IMR-90 (cell line): ENCODE measurements around the gene HDAC7. TPM values are rescaled to one million over a fixed set of nuclear protein-coding genes. Genes with fewer than 3 reads are reported as not detected.

Experiments used
- ATAC-seq: fragments of 200-7000 bp; cut with Tn5 transposase; 2 replicates; pipeline ENCODE4 v1.9.1; 2020; ENCODE audit warnings: low read depth, mild to moderate bottlenecking, moderate library complexity
- BruUV-seq: library from RNA; stranded (reverse); fragments of 400-500 nt; replicated peaks from 2 replicates; lab custom pipeline; 2021; lab: Mats Ljungman, UMichigan
- CTCF ChIA-PET: fragments of 300-600 bp; formaldehyde crosslinking; extraction: SDS; loops from one replicate; lab custom pipeline; 2021; ENCODE audit warnings: antibody characterized with exemption; lab: Yijun Ruan, JAX
- POLR2A ChIA-PET: fragments of 300-600 bp; sonication (Branson Sonifier 250); formaldehyde crosslinking; loops from one replicate; lab custom pipeline; 2022; ENCODE audit warnings: antibody characterized with exemption; ENCODE audit not compliant: unreplicated experiment; lab: Charles Lee
- DNase-seq: peaks from one replicate; pipeline ENCODE4 v3.0.0; 2013
- H2AFZ ChIP-seq: replicated peaks from 2 replicates; pipeline ENCODE3; 2013; ENCODE audit warnings: low read length, mild to moderate bottlenecking; ENCODE audit not compliant: poor library complexity
- H2AK5ac ChIP-seq: 2 replicates; pipeline ENCODE4 v1.6.1; 2013; ENCODE audit warnings: low read depth, low read length, inconsistent platforms
- H2AK9ac ChIP-seq: replicated peaks from 2 replicates; pipeline ENCODE3; 2013; ENCODE audit warnings: mild to moderate bottlenecking, low read depth, low read length, moderate library complexity; ENCODE audit not compliant: poor library complexity
- H2BK120ac ChIP-seq: 2 replicates; pipeline ENCODE4 v1.6.1; 2013; ENCODE audit warnings: low read depth, low read length, inconsistent platforms
- H2BK15ac ChIP-seq: 3 replicates; pipeline ENCODE4 v1.6.1; 2013; ENCODE audit warnings: low read depth, low read length, inconsistent platforms
- H2BK20ac ChIP-seq: 2 replicates; pipeline ENCODE4 v1.6.1; 2013; ENCODE audit warnings: low read depth, mild to moderate bottlenecking, inconsistent platforms, low read length, moderate library complexity
- H2BK5ac ChIP-seq: 2 replicates; pipeline ENCODE4 v1.6.1; 2013; ENCODE audit warnings: mild to moderate bottlenecking, low read depth, low read length, inconsistent platforms; ENCODE audit not compliant: poor library complexity, severe bottlenecking
- H3K14ac ChIP-seq: replicated peaks from 2 replicates; pipeline ENCODE4 v1.6.1; 2013; ENCODE audit warnings: low read depth, low read length, inconsistent platforms
- H3K18ac ChIP-seq: 2 replicates; pipeline ENCODE4 v1.6.1; 2013; ENCODE audit warnings: low read depth, low read length, control low read depth
- H3K23ac ChIP-seq: 2 replicates; pipeline ENCODE4 v1.6.1; 2013; ENCODE audit warnings: low read depth, low read length, inconsistent platforms
- H3K27ac ChIP-seq: 2 replicates; pipeline ENCODE4 v1.5.1; 2013; ENCODE audit warnings: mild to moderate bottlenecking, control low read depth, low read length; ENCODE audit not compliant: insufficient read depth
- H3K27me3 ChIP-seq: 2 replicates; pipeline ENCODE4 v1.6.1; 2013; ENCODE audit warnings: low read length; ENCODE audit not compliant: control insufficient read depth, insufficient read depth
- H3K36me3 ChIP-seq: 2 replicates; pipeline ENCODE4 v1.6.1; 2013; ENCODE audit warnings: low read length, mixed read lengths; ENCODE audit not compliant: control insufficient read depth, insufficient read depth
- H3K4ac ChIP-seq: 2 replicates; pipeline ENCODE4 v1.6.1; 2013; ENCODE audit warnings: low read depth, low read length, inconsistent platforms
- H3K4me1 ChIP-seq: 2 replicates; pipeline ENCODE4 v1.6.1; 2013; ENCODE audit warnings: low read length, mixed read lengths; ENCODE audit not compliant: control insufficient read depth, insufficient read depth
- H3K4me2 ChIP-seq: 2 replicates; pipeline ENCODE4 v1.6.1; 2013; ENCODE audit warnings: low read depth, mild to moderate bottlenecking, control low read depth, low read length, moderate library complexity
- H3K4me3 ChIP-seq: 2 replicates; pipeline ENCODE4 v1.5.1; 2013; ENCODE audit warnings: low read depth, mild to moderate bottlenecking, control low read depth, low read length, moderate library complexity; ENCODE audit not compliant: insufficient read depth
- H3K56ac ChIP-seq: 2 replicates; pipeline ENCODE4 v1.6.1; 2013; ENCODE audit warnings: low read length, inconsistent platforms; ENCODE audit not compliant: insufficient read depth; ENCODE audit errors: extremely low read depth
- H3K79me1 ChIP-seq, 2 experiments: 2 replicates each; pipeline ENCODE4 v1.6.1; 2013; ENCODE audit warnings: low read length in 2 of 2, inconsistent platforms in 1 of 2, low read depth in 1 of 2
- H3K9ac ChIP-seq: 2 replicates; pipeline ENCODE4 v1.6.1; 2013; ENCODE audit warnings: low read depth, low read length, control low read depth
- H3K9me1 ChIP-seq: 2 replicates; pipeline ENCODE4 v1.6.1; 2013; ENCODE audit warnings: low read length, inconsistent platforms; ENCODE audit not compliant: insufficient read depth
- H3K9me3 ChIP-seq: 2 replicates; pipeline ENCODE4 v1.6.1; 2013; ENCODE audit warnings: low read length; ENCODE audit not compliant: control insufficient read depth, insufficient read depth
- H4K20me1 ChIP-seq: 2 replicates; pipeline ENCODE4 v1.6.1; 2013; ENCODE audit warnings: low read length, inconsistent platforms; ENCODE audit not compliant: insufficient read depth
- H4K5ac ChIP-seq: 2 replicates; pipeline ENCODE4 v1.6.1; 2013; ENCODE audit warnings: mild to moderate bottlenecking, low read depth, low read length, control low read depth
- H4K8ac ChIP-seq, 2 experiments: 2 replicates each; pipeline ENCODE4 v1.6.1; 2013; ENCODE audit warnings: low read depth in 2 of 2, low read length in 2 of 2, control low read depth in 1 of 2, inconsistent platforms in 1 of 2
- H4K91ac ChIP-seq: 2 replicates; pipeline ENCODE4 v1.6.1; 2013; ENCODE audit warnings: low read depth, low read length, inconsistent platforms; ENCODE audit not compliant: insufficient read depth
- CEBPB ChIP-seq: IDR thresholded peaks from 2 replicates; pipeline ENCODE4 v1.6.1; 2012; ENCODE audit warnings: low read depth, low read length, improper control_type of control experiment
- CHD1 ChIP-seq: IDR thresholded peaks from 2 replicates; pipeline ENCODE4 v1.6.1; 2012; ENCODE audit warnings: low read depth, low read length, improper control_type of control experiment
- MAZ ChIP-seq: IDR thresholded peaks from 2 replicates; pipeline ENCODE4 v1.6.1; 2012; ENCODE audit warnings: low read depth, mild to moderate bottlenecking, low read length, improper control_type of control experiment, moderate library complexity, borderline replicate concordance
- NFE2L2 ChIP-seq: fragments of 150-350 bp; IDR thresholded peaks from 2 replicates; pipeline ENCODE4 v1.6.1; 2016; ENCODE audit warnings: low read depth, mild to moderate bottlenecking, low read length
- POLR2A ChIP-seq: IDR thresholded peaks from 2 replicates; pipeline ENCODE4 v1.6.1; 2012; ENCODE audit warnings: mild to moderate bottlenecking, low read depth, low read length
- RCOR1 ChIP-seq: IDR thresholded peaks from 2 replicates; pipeline ENCODE4 v1.6.1; 2012; ENCODE audit warnings: mild to moderate bottlenecking, low read length, improper control_type of control experiment; ENCODE audit not compliant: insufficient replicate concordance
- RFX5 ChIP-seq: IDR thresholded peaks from 2 replicates; pipeline ENCODE4 v1.8.0; 2012; ENCODE audit warnings: low read depth, mild to moderate bottlenecking, low read length, moderate library complexity
- whole genome bisulfite sequencing, 2 experiments: methylation state at CpG; one replicate each; pipeline versions ENCODE4 v1.1.5 to v1.1.7; 2013; ENCODE audit warnings: missing lambda C conversion rate in 2 of 2; ENCODE audit not compliant: insufficient read length in 1 of 2; ENCODE audit errors: extremely low coverage in 2 of 2; 5-methylcytosine and 5-hydroxymethylcytosine counted together
- dilution Hi-C: fragments of 300-500 bp; cut with HindIII; formaldehyde crosslinking; loops from one replicate; pipeline ENCODE4 v1.14.3; 2018; ENCODE audit warnings: low sequenced_read_pairs; ENCODE audit not compliant: unreplicated experiment
- in situ Hi-C: fragments of 300-500 bp; cut with MboI; formaldehyde crosslinking; loops from 3 replicates; pipeline ENCODE4 v1.14.3; 2019; ENCODE audit warnings: low sequenced_read_pairs, inconsistent platforms, mixed read lengths
- intact Hi-C: fragments of 100-400 bp; cut with micrococcal nuclease; formaldehyde crosslinking; loops from 2 replicates; pipeline ENCODE4 v1.10.0; 2022
- polyA plus RNA-seq, 3 experiments: library from polyadenylated mRNA; depleted of rRNA; stranded (reverse); fragments of >200 nt; gene quantifications; 2 replicates each; pipeline ENCODE4 v1.2.3, GENCODE V29; 2012; ENCODE audit warnings: low replicate concordance in 1 of 3
- total RNA-seq: library from RNA; depleted of rRNA; stranded (reverse); fragments of >200 nt; gene quantifications from 2 replicates; pipeline ENCODE4 v1.2.3, GENCODE V29; 2012
- TF ChIP-seq, protein P1 (sequence below): fragments of 150-350 bp; IDR thresholded peaks from 2 replicates; pipeline ENCODE4 v1.6.1; 2017; ENCODE audit warnings: mild to moderate bottlenecking, antibody characterized with exemption, low read length, low read depth
- TF ChIP-seq, protein P2 (sequence below): conservative IDR thresholded peaks from 2 replicates; pipeline ENCODE4 v1.5.1; 2012; ENCODE audit warnings: mild to moderate bottlenecking, low read depth, low read length, improper control_type of control experiment

Gene HDAC7
- total and polyA plus RNA-seq, 2 of the 4 experiments (the other 2 are of a cell fraction) = 10.4 to 64.7 TPM

DNA sequence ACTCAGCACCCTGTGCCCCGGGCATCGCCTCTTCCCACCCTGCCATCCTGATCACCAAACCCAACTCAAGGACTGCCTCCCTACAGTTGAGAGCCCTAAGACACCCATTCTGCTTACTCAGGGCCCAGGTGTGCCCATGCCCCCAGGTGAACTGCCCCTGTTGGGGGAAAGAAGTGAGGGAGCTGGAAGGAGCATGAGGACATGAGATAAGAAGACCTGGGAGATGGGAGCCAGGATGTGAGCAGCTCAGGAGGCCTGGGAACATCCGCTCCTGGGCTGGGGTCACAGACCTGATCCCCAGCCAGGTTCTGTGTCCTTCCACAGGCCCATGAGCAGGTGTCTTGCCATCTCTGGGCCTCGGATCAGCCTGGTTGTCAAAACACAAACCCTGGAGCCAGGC is 67.6 kb downstream of the HDAC7 start:
- intact Hi-C loops (no loop called here), dilution Hi-C loops (no loop called here), in situ Hi-C loops (no loop called here)
- Histone ChIP-seq H3K9ac (no peak overlapping the region), H2AFZ (no peak overlapping the region), H3K4me2 (no peak overlapping the region), H3K79me1 (no peaks in the 10 kb centered on the region), H3K56ac (no peak overlapping the region), H3K4me3 (no peak overlapping the region), H2AK5ac (peak overlapping the region; percentile 65; the same call in 1 of the 2 replicates), H2BK20ac (no peak overlapping the region), H2AK9ac (peak overlapping the region; percentile 71), H3K9me1 (peaks cover 9% of the 10 kb centered on the region; the same call in 1 of the 2 replicates), H3K27ac (no peak overlapping the region), H4K20me1 (no peaks in the 10 kb centered on the region), H2BK15ac (no peak overlapping the region), H4K91ac (no peak overlapping the region), H3K9me3 (no peaks in the 10 kb centered on the region), H3K27me3 (peaks cover 5% of the 10 kb centered on the region; the same call in 1 of the 2 replicates), H4K8ac (no peak overlapping the region), H3K18ac (no peak overlapping the region), H2BK5ac (peak overlapping the region; percentile 10), H3K23ac (no peak overlapping the region), H2BK120ac (no peak overlapping the region), H3K4ac (no peak overlapping the region), H3K14ac (no peak overlapping the region), H3K36me3 (no peaks in the 10 kb centered on the region), H4K5ac (no peak overlapping the region), H3K4me1 (peaks cover 12% of the 10 kb centered on the region)
- POLR2A ChIA-PET = no interaction called here
- TF ChIP-seq CEBPB = no peak
- no peak for TF ChIP-seq RCOR1
- TF ChIP-seq, protein P1, sequence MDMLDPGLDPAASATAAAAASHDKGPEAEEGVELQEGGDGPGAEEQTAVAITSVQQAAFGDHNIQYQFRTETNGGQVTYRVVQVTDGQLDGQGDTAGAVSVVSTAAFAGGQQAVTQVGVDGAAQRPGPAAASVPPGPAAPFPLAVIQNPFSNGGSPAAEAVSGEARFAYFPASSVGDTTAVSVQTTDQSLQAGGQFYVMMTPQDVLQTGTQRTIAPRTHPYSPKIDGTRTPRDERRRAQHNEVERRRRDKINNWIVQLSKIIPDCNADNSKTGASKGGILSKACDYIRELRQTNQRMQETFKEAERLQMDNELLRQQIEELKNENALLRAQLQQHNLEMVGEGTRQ = no peak
- TF ChIP-seq RFX5 = no peak
- no peak for TF ChIP-seq MAZ
- TF ChIP-seq NFE2L2 = no peak
- TF ChIP-seq CHD1 = no peak
- TF ChIP-seq, protein P2, sequence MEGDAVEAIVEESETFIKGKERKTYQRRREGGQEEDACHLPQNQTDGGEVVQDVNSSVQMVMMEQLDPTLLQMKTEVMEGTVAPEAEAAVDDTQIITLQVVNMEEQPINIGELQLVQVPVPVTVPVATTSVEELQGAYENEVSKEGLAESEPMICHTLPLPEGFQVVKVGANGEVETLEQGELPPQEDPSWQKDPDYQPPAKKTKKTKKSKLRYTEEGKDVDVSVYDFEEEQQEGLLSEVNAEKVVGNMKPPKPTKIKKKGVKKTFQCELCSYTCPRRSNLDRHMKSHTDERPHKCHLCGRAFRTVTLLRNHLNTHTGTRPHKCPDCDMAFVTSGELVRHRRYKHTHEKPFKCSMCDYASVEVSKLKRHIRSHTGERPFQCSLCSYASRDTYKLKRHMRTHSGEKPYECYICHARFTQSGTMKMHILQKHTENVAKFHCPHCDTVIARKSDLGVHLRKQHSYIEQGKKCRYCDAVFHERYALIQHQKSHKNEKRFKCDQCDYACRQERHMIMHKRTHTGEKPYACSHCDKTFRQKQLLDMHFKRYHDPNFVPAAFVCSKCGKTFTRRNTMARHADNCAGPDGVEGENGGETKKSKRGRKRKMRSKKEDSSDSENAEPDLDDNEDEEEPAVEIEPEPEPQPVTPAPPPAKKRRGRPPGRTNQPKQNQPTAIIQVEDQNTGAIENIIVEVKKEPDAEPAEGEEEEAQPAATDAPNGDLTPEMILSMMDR = no peak
- TF ChIP-seq POLR2A = no peak
- ATAC-seq (no peak), DNase-seq (no peak)
- CTCF ChIA-PET = interaction anchor here (1.5 kb wide), 1 partner anchor 10 kb away, joined by 10 read pairs; no protein-coding TSS in a partner anchor
- no TSS peak for BruUV-seq
- 100% methylated on average over 1 of the region's 4 CpGs; no CpG with 5 or more reads in 1 of the 2 experiments for WGBS, 2 experiments
